Heart left ventricle (tissue), 13 donors: ENCODE data around the gene KHDRBS1.

Source experiments
- POLR2A ChIP-seq, 2 donors: fragments of 450-650 bp; IDR thresholded peaks; one replicate each; pipeline ENCODE4 v1.6.1; 2017; ENCODE audit warnings: antibody characterized with exemption in 2 of 2, mild to moderate bottlenecking in 2 of 2, moderate library complexity in 2 of 2
- TF ChIP-seq, protein P1 (sequence below), 12 donors: fragments of 200-600 bp; sonication (generic) in 4 of 12; IDR thresholded peaks; one replicate each; pipeline versions ENCODE4 v1.5.0 to v1.8.0; 2018 to 2022; ENCODE audit warnings: antibody characterized with exemption in 12 of 12, mild to moderate bottlenecking in 5 of 12
- donor health status: ischemic (EF 13 %, LVEDD 7.1; RV severe dilation, severe dysfunction).
- donor health status: DM: no; HTN: yes; CAD: no.
- donor health status: DM: no; HTN: no; CAD: no.
- donor health status: ischemic (EF 25% LVEDD 6.9; RV normal size, moderate dysfunction).
- donor health status: ischemic (EF 25% LVEDD 5.7; RV mildly dilated, moderate dysfunction).
- donor health status: ischemic (EF 35%, LVEDD 5.7; RV mildly dilated, moderate dysfunction).
- donor health status: nonischemic (EF 11% LVEDD 7.7; RV severe dilation, severe dysfunction).
- donor health status: DM: yes; HTN: yes; CAD: no.
- donor health status: PGD.
- donor health status: ischemic (EF 29% LVEDD 5.4; RV normal size, mild dysfunction).
- donor health status: nonischemic (EF 23%, LVEDD 6.1; RV moderate dilation, normal function).

DNA sequence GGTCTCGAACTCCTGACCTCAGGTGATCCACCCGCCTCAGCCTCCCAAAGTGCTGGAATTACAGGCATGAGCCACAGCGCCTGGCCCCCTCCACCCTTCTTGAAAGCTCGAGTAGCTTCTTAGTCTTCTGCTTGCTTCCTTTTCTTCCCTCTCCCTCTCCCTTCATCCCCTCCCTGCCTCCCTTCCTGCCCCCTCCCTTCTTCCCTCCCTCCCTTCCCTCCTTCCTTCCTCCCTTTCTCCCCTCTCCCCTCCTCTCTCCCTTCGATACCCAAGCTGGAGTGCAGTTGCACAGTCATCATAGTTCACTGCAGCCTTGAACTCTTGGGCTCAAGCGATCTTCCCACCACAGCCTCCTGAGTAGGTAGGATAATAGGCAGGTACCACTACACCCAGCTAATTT, 11.8 kb downstream of the KHDRBS1 start:
- TF ChIP-seq, protein P1, sequence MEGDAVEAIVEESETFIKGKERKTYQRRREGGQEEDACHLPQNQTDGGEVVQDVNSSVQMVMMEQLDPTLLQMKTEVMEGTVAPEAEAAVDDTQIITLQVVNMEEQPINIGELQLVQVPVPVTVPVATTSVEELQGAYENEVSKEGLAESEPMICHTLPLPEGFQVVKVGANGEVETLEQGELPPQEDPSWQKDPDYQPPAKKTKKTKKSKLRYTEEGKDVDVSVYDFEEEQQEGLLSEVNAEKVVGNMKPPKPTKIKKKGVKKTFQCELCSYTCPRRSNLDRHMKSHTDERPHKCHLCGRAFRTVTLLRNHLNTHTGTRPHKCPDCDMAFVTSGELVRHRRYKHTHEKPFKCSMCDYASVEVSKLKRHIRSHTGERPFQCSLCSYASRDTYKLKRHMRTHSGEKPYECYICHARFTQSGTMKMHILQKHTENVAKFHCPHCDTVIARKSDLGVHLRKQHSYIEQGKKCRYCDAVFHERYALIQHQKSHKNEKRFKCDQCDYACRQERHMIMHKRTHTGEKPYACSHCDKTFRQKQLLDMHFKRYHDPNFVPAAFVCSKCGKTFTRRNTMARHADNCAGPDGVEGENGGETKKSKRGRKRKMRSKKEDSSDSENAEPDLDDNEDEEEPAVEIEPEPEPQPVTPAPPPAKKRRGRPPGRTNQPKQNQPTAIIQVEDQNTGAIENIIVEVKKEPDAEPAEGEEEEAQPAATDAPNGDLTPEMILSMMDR (IDR thresholded peaks at IDR 0.05): no peak
- TF ChIP-seq POLR2A (IDR thresholded peaks at IDR 0.05): no peak
